ENCODE results near the gene IL4R.
A peak's percentile ranks its signal among the peaks of the same experiment; 100 is the strongest.
"Not testable (repeated sequence)": the region's sequence is repeated elsewhere in the genome, so short reads cannot be mapped to it uniquely, and the experiment has no call there.

The IL4R gene

DNA sequence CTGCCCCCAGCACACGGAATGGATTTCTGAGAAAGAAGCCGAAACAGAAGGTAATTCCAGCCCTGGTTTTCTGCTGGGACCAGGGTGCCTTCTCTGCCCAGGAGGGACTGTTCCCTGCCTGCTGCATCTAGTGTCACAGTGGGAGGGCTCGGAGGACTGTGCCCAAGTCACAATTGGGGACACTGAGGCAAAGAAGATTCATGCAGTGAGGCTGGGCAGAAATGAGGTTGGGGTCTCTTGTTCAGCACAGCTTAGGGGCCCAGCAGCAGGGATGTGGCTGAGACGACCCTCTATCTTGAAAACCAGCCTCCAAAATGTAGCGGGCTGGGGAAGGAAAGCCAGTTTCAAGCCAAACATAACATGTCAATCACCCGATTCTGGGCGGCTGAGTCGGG is 88.8 kb downstream of the IL4R start:
- Mint-ChIP-seq H3K9me3 (peaks cover 2 to 4% of the 10 kb centered on the region in 2 donors), H3K4me1 (peaks cover 52 to 87% of the 10 kb centered on the region in 2 donors), H3K27ac (peak overlapping the region; percentile 100), H3K27me3 (no peaks in the 10 kb centered on the region), H3K4me3 (peak overlapping the region; percentile 97 to 99), H3K36me3 (peaks cover 47 to 59% of the 10 kb centered on the region in 2 donors)
- no peak for ATAC-seq (replicated peaks)
- no peak for DNase-seq

DNA sequence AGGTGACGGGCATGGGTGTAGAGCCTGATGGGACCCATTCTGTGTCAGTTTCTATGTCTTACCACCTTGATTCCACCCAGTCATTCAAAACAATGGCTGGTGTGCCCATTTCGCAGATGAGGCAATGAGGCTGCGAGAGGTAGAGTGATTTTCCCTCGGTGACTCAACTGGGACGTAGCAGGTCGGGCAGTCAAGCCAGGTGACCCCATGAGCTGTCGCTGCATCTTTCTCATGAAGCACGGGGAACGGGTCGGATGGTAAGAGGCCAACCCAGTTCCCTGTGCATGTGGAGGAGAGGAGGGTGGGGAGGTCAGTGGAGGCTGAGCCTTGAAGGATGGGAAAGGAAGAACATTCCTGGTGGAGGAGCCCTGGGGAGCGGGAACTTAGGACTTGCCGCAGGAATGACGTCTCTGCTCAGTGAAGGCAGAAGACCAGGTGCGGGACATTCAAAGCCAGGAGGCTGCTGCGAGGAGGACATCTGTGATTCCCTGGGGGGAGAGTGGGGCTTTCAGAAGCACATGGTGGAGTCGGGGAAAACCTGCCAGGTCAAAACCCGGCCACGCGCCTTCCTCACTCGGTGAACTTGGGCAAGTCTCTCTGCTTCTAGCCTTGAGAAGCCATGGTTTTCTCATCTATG is 89.3 kb downstream of the IL4R start:
- Mint-ChIP-seq H3K27ac (peak overlapping the region; percentile 100), H3K9me3 (peaks cover 2 to 4% of the 10 kb centered on the region in 2 donors), H3K4me1 (peaks cover 57 to 92% of the 10 kb centered on the region in 2 donors), H3K27me3 (no peaks in the 10 kb centered on the region), H3K4me3 (peak overlapping the region; percentile 97 to 99), H3K36me3 (peaks cover 49 to 64% of the 10 kb centered on the region in 2 donors)
- ATAC-seq (replicated peaks) = peak; percentile 15
- peak; percentile 87 for DNase-seq

DNA sequence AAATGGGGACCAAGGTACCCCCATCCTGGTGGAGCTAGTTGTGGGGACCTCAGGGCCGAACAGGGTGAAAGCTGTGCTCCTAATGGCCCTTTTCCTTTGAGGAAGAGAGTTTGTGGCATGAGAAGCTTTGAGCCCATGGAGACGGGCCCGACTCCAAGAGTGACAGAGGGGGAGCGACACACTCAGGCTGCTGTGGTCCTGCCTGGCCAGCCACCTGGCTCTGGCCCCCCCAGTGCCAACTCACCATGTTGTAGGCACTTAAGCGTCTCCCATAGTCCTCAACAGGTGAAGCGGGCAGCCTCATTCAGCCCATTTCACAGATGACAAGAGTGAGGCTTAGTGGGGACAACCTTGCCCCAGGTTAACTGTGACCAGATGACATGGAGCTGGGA is 89.8 kb downstream of the IL4R start:
- DNase-seq = no peak
- Mint-ChIP-seq H3K27ac (peak overlapping the region; percentile 100), H3K4me3 (peak overlapping the region; percentile 97 to 99), H3K36me3 (peaks cover 52 to 69% of the 10 kb centered on the region in 2 donors), H3K27me3 (no peaks in the 10 kb centered on the region), H3K9me3 (peaks cover 2 to 4% of the 10 kb centered on the region in 2 donors), H3K4me1 (peaks cover 61 to 94% of the 10 kb centered on the region in 2 donors)
- ATAC-seq (replicated peaks) = no peak

DNA sequence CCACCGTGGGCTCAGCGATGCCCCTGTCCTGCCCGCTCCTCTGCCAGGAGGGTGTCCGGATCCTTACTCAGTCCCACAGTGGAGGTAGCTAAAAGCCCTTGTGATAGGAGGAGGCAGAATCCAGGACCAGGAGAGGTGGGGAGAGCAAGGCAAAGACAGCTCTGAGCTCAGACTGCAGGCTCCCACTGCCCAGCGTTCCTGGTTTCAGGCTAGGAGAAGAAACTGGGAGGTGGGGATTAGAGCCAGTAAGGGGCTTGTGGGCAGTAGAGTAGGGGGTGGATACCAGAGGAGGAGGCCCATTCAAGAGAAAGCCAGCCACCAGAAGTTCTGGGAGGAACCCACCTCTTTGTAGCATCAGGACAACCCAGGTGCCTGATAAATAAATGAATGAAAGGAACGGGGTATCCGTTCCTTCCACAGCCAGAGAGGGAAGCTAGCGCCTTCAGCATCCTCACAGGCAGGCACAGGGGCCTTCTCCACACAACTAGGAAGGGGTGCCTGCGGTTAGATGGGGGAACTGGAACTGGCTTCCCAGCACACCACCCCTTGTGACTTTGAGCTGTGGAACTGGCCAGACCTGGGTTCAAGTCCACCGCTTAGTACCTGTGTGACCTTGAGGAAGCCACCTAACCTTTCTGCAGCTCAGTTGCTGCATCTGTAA is 90.5 kb downstream of the IL4R start:
- Mint-ChIP-seq H3K9me3 (peaks cover 2 to 4% of the 10 kb centered on the region in 2 donors), H3K4me3 (peak overlapping the region; percentile 97 to 99), H3K27me3 (no peaks in the 10 kb centered on the region), H3K27ac (peak overlapping the region; percentile 100), H3K36me3 (peaks cover 52 to 72% of the 10 kb centered on the region in 2 donors), H3K4me1 (peaks cover 59 to 90% of the 10 kb centered on the region in 2 donors)
- ATAC-seq (replicated peaks) (no peak), DNase-seq (no peak)

DNA sequence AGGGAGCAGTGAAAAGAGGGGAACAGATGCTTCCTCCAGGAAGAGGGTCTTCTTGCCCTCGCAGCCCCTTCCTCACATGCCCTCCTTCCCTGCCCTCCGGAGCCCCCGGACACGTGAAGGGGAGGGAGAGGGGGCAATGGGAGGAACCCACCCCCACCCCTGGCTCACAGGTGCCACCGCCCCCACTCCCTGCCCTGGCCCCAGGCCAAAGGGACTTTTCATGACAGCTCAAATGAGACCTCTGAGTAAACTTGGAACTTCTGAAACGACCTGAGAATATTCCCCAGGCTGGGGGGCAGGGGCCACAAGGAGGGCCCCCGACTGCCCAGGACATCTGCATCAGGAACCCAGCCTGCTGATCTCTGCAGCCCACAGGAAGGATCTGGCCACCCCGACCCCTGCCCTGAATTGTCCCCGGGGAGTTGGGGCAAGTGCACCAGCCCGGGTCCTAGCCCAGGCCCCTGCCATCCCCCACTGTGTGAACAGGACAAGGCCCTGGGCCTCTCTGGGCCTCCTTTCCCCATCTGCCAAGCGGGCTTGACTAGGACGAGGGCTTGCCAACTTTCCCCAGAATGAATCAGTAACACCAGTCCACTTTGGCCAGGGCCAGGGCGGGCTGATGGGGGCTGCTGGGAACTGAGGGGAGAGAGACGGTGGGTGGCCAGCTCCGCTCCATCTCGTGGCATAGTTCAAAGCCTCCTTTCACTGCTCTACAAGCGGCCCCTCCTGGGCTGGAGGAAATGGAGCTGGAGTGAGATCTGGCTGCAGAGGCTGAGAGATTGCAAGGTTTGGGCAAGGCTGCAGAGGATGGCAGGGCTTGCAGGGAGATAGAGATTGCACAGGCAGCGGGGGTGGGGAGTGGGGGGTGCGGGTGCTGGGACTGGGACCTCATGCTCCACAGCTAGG is 92.0 kb downstream of the IL4R start:
- peak; percentile 30 to 35 for ATAC-seq (replicated peaks)
- H3K27ac Mint-ChIP-seq = peak overlapping the region; percentile 96
- DNase-seq = peak; percentile 84
- peaks cover 56 to 79% of the 10 kb centered on the region in 2 donors for H3K36me3 Mint-ChIP-seq
- H3K9me3 Mint-ChIP-seq = no peaks in the 10 kb centered on the region
- peak overlapping the region; percentile 97 to 99 for H3K4me3 Mint-ChIP-seq
- H3K4me1 Mint-ChIP-seq = peaks cover 52 to 81% of the 10 kb centered on the region in 2 donors
- H3K27me3 Mint-ChIP-seq = no peaks in the 10 kb centered on the region

DNA sequence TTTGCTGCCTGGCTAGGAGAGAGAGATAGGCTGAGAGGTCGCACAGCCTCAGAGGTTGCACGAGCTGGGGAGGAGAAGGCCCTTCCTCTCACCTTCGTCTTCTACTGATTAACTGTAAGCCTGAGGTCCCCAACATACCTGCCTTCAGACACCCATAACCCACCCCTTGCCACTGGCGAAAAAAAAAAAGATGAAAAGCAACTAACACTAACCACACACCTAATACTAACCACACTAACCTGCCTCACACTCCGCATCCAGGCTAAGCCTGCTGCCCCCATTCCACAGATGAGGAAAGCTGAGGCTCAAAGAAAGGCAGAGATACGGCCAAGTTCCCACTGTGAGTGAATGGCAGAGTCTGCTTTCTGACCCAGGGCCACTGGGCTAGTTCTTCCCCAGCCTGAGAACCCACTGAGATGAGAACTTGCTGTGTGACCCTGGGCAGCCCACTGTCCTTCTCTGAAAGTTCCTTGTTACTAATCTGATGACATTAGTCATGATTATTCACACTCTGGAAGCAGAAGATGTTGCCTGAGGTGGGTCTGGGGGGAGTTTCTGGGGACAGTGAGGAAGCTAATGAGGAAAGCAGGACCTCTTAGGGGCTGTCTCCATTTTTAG is 92.8 kb downstream of the IL4R start:
- Mint-ChIP-seq H3K36me3 (peaks cover 61 to 87% of the 10 kb centered on the region in 2 donors), H3K4me3 (peak overlapping the region; percentile 97 to 99), H3K27me3 (no peaks in the 10 kb centered on the region), H3K27ac (peak overlapping the region; percentile 96), H3K9me3 (peaks cover 0 to 1% of the 10 kb centered on the region in 2 donors), H3K4me1 (peaks cover 48 to 80% of the 10 kb centered on the region in 2 donors)
- DNase-seq = no peak
- ATAC-seq (replicated peaks) = no peak

DNA sequence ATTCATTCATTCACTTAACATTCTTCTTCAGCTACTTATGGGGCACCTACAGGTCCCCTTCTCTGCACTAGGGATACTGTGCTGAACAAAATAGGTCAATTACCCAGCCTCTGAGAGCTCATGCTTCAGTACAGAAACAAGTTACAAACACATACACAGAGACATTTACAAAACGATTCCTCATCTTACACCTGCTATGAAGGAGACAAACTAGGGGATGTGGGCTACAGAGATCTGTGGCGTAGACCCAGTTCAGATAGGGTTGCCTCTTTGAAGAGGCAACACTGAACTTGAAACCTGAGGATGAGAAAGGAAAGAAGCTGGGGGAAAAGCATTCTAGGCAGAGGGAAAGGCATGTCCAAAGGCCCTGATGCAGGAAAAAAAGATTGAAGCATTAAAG is 93.4 kb downstream of the IL4R start:
- Mint-ChIP-seq H3K27me3 (no peaks in the 10 kb centered on the region), H3K36me3 (peaks cover 66 to 91% of the 10 kb centered on the region in 2 donors), H3K4me1 (peaks cover 51 to 80% of the 10 kb centered on the region in 2 donors), H3K27ac (peak overlapping the region; percentile 96), H3K9me3 (peaks cover 4% of the 10 kb centered on the region in 2 donors), H3K4me3 (peak overlapping the region; percentile 97 to 99)
- DNase-seq (no peak), ATAC-seq (replicated peaks) (no peak)

DNA sequence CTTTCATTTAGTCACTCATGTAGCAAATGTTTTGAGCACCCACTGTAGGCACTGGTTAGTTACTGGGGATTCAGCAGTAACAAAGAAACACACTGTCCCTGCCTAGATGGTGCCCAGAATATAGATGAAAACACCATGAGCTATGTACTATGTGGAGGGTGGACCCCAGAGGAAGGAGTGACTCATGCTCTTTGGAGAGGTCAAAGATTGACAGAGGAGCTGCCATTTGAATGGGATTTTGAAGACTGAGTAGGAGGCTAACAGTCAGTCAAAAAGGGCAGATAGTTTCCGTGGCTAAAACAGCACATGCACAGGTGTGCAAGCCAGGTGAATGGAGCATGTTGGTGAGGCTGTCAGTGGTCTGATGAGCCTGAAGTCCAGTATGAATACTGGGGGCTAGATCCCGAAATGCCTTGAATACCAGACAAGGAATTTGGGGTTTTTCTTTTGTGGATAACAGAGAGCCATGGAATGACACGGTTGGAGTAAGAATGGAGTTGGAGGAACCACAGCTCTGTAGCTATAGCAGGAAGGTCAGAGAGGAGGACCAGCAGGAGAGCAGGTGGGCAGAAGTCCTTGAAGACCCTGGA is 94.3 kb downstream of the IL4R start:
- Mint-ChIP-seq H3K4me3 (peak overlapping the region; percentile 97 to 99), H3K27me3 (no peaks in the 10 kb centered on the region), H3K36me3 (peaks cover 64 to 91% of the 10 kb centered on the region in 2 donors), H3K9me3 (peaks cover 6 to 8% of the 10 kb centered on the region in 2 donors), H3K27ac (peak overlapping the region; percentile 96), H3K4me1 (peaks cover 56 to 84% of the 10 kb centered on the region in 2 donors)
- ATAC-seq (replicated peaks) = peak; percentile 68 to 70
- peak; percentile 66 for DNase-seq

DNA sequence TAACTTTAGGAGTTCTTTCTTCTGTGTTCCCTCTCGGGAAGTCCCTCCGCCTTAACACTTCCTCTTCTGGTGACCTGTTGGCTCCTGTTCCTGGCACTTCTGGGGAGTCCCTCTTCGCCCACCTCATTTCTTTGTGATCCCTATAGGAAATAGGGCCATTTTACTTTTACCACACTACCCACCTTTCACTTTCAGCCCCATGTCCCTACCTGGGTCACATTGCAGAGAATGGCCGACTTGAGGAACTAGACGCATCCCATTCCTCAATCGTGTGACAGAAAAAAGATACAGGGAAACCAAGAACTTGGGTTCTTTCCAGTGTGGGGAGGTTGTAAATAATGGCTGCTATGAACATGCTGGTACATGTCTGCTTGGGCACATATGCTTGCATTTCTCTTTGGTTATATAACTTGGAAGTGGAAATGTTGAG is 94.8 kb downstream of the IL4R start:
- H3K9me3 Mint-ChIP-seq = peaks cover 8% of the 10 kb centered on the region in 2 donors
- no peaks in the 10 kb centered on the region for H3K27me3 Mint-ChIP-seq
- H3K27ac Mint-ChIP-seq = peak overlapping the region; percentile 96
- peaks cover 60 to 84% of the 10 kb centered on the region in 2 donors for H3K4me1 Mint-ChIP-seq
- ATAC-seq (replicated peaks) (peak; percentile 28 to 32), DNase-seq (peak; percentile 58)
- H3K36me3 Mint-ChIP-seq = peaks cover 64 to 91% of the 10 kb centered on the region in 2 donors
- H3K4me3 Mint-ChIP-seq = peak overlapping the region; percentile 97 to 99

DNA sequence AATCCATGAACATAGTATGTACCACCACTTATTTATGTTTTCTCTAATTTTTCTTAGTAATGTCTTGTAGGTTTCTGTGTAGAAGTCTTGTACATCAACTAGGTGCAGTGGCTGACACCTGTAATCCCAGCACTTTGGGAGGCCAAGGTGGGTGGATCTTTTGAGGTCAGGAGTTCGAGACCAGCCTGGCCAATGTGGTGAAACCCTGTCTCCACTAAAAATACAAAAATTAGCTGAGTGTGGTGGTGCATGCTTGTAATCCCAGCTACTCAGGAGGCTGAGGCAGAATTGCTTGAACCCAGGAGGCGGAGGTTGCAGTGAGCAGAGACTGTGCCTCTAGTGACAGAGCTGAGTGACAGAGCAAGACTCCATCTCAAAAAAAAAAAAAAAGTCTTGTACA is 96.2 kb downstream of the IL4R start:
- Mint-ChIP-seq H3K4me3 (peak overlapping the region in 1 of 2 donors; percentile 60), H3K36me3 (peaks cover 59 to 88% of the 10 kb centered on the region in 2 donors), H3K4me1 (peaks cover 58 to 82% of the 10 kb centered on the region in 2 donors)
- not testable (repeated sequence) for DNase-seq; ATAC-seq (replicated peaks); H3K27me3 Mint-ChIP-seq; H3K27ac Mint-ChIP-seq; H3K9me3 Mint-ChIP-seq

DNA sequence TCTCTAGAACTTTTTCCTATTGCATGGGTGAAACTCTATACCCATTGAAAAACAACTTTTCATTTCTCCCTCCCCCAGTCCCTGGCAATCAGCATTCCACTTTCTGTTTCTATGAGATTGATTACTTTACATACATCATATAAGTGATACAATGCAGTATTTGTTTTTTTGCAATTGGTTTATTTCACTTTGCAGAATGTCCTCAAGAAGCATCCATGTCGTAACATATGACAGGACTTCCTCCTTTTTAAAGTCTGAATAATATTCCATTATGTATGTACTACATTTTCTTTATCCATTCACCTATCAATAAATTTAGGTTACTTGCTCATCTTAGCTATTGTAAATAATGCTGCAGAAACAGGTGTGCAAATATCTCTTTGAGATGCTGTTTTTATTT is 97.0 kb downstream of the IL4R start:
- Mint-ChIP-seq H3K36me3 (peaks cover 60 to 87% of the 10 kb centered on the region in 2 donors), H3K9me3 (peaks cover 8% of the 10 kb centered on the region in 2 donors), H3K4me1 (peaks cover 61 to 84% of the 10 kb centered on the region in 2 donors), H3K27ac (no peak overlapping the region), H3K4me3 (peak overlapping the region; percentile 26 to 50), H3K27me3 (no peaks in the 10 kb centered on the region)
- ATAC-seq (replicated peaks) = no peak
- no peak for DNase-seq

DNA sequence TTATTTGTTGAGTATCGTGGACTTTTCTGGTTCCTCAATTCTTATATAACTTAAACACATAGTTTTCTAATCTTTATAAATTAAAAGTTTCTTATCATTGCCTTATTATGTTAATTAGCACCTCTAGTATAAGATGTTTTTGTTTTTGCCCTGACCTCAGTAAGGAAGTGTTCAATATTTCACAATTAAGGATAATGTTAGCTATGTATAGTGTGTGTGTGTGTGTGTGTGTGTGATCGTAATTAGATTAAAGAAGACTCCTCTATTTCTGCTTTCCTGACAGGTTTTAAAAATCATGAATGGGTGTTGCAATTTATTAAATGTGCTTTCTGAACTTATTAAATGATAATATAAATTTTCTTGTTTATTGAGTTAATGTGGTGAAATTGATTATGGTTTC is 100.2 kb downstream of the IL4R start:
- no peak for ATAC-seq (replicated peaks)
- peaks cover 38 to 70% of the 10 kb centered on the region in 2 donors for H3K4me1 Mint-ChIP-seq
- H3K27me3 Mint-ChIP-seq = no peaks in the 10 kb centered on the region
- H3K27ac Mint-ChIP-seq = peak overlapping the region; percentile 42
- H3K4me3 Mint-ChIP-seq = peak overlapping the region; percentile 60 to 66
- no peak for DNase-seq
- H3K36me3 Mint-ChIP-seq = peaks cover 58 to 81% of the 10 kb centered on the region in 2 donors
- peaks cover 8 to 14% of the 10 kb centered on the region in 2 donors for H3K9me3 Mint-ChIP-seq
